Posterior cingulate gyrus (tissue), 11 donors: ENCODE data around the gene CBARP.

Experiments used
- DNase-seq, 10 donors: peaks; one replicate each; pipeline versions ENCODE4 v3.0.0 to v3.0.0-alpha.2; 2020 to 2021; ENCODE audit warnings: mixed read lengths in 3 of 10
- intact Hi-C: fragments of 100-400 bp; cut with DNase I; formaldehyde crosslinking; loops from one replicate; pipeline ENCODE4 v1.15.1; 2023

Gene CBARP

GRCh38 chr19:1244693-1245451 lies 7.1 kb upstream of the CBARP start:
- intact Hi-C loops, result loop anchor here (1.0 kb wide), 1 partner anchor 22 kb away; no protein-coding TSS in a partner anchor
- no peak for DNase-seq

GRCh38 chr19:1243768-1244692 lies 6.2 kb upstream of the CBARP start:
- peak; percentile 73 to 97 (median 86) for DNase-seq
- intact Hi-C loops, result loop anchor here (1.0 kb wide), 1 partner anchor 23 kb away; no protein-coding TSS in a partner anchor

GRCh38 chr19:1241417-1242095 lies 3.8 kb upstream of the CBARP start, which contains the start of gene ATP5F1D:
ATP5F1D (plus strand) TSS chr19:1241751; CDS start chr19:1241851, 100 bp downstream.
- intact Hi-C loops, result no loop called here
- peak; percentile 92 to 99 (median 93) for DNase-seq

GRCh38 chr19:1240925-1241324 lies 3.1 kb upstream of the CBARP start:
- intact Hi-C loops, result loop anchor here (1.0 kb wide), 1 partner anchor 20 kb away; no protein-coding TSS in a partner anchor
- peak in 1 of 10 donors; percentile 82 for DNase-seq

GRCh38 chr19:1239796-1240737 lies 2.3 kb upstream of the CBARP start:
- intact Hi-C loops, result loop anchor here (1.0 to 5.0 kb wide), 2 partner anchors 19 to 128 kb away; no protein-coding TSS in a partner anchor
- peak; percentile 73 to 99 (median 88) for DNase-seq

- no peak for DNase-seq
- intact Hi-C loops, result loop anchor here (5.0 kb wide), 1 partner anchor 127 kb away; no protein-coding TSS in a partner anchor
Measured at GRCh38 chr19:1239420-1239795, 1.6 kb upstream of the CBARP start.

GRCh38 chr19:1238369-1239303 lies 831 bp upstream of the CBARP start:
- no peak for DNase-seq
- intact Hi-C loops, result loop anchor here (5.0 kb wide), 1 partner anchor 126 kb away; no protein-coding TSS in a partner anchor

- no peak for DNase-seq
- intact Hi-C loops, result loop anchor here (5.0 kb wide), 1 partner anchor 125 kb away; no protein-coding TSS in a partner anchor
Measured at GRCh38 chr19:1237027-1237659, 662 bp downstream of the CBARP start.

- intact Hi-C loops, result loop anchor here (5.0 kb wide), 1 partner anchor 124 kb away; no protein-coding TSS in a partner anchor
- peak in 2 of 10 donors; percentile 87 to 89 for DNase-seq
Measured at GRCh38 chr19:1236576-1236975, 1.2 kb downstream of the CBARP start.

GRCh38 chr19:1235625-1236538 lies 1.9 kb downstream of the CBARP start:
- peak in 2 of 10 donors; percentile 85 to 86 for DNase-seq
- intact Hi-C loops, result loop anchor here (5.0 kb wide), 1 partner anchor 124 kb away; no protein-coding TSS in a partner anchor

- intact Hi-C loops, result loop anchor here (5.0 kb wide), 1 partner anchor 123 kb away; no protein-coding TSS in a partner anchor
- DNase-seq, result peak in 1 of 10 donors; percentile 84
Measured at GRCh38 chr19:1234955-1235380, 2.8 kb downstream of the CBARP start.

GRCh38 chr19:1234051-1234954 lies 3.5 kb downstream of the CBARP start:
- DNase-seq, result no peak
- intact Hi-C loops, result no loop called here

- intact Hi-C loops, result no loop called here
- DNase-seq, result peak in 1 of 10 donors; percentile 83
Measured at GRCh38 chr19:1233115-1233667, 4.6 kb downstream of the CBARP start.

GRCh38 chr19:1232652-1233072 lies 5.1 kb downstream of the CBARP start:
- peak in 1 of 10 donors; percentile 86 for DNase-seq
- intact Hi-C loops, result no loop called here
